HEK293T (cell line): ENCODE measurements around the gene NARF.
A peak's percentile ranks its signal among the peaks of the same experiment; 100 is the strongest.

Source experiments
- BHLHE40 ChIP-seq: fragments of 450-650 bp; IDR thresholded peaks from 2 replicates; pipeline ENCODE4 v1.6.1; 2016; ENCODE audit warnings: mild to moderate bottlenecking, moderate library complexity, borderline replicate concordance
- CTBP1 ChIP-seq: fragments of 450-650 bp; IDR thresholded peaks from 2 replicates; pipeline ENCODE4 v1.6.1; 2016; ENCODE audit warnings: borderline replicate concordance
- ELF4 ChIP-seq: fragments of 450-650 bp; IDR thresholded peaks from 2 replicates; pipeline ENCODE4 v1.6.1; 2017; ENCODE audit warnings: antibody characterized with exemption
- FOXA1 ChIP-seq: fragments of 450-650 bp; IDR thresholded peaks from 2 replicates; pipeline ENCODE4 v1.6.1; 2016; ENCODE audit warnings: mild to moderate bottlenecking
- FOXK2 ChIP-seq: fragments of 450-650 bp; IDR thresholded peaks from 2 replicates; pipeline ENCODE4 v1.6.1; 2016; ENCODE audit warnings: mild to moderate bottlenecking
- FOXM1 ChIP-seq: fragments of 450-650 bp; IDR thresholded peaks from 2 replicates; pipeline ENCODE4 v1.6.1; 2017; ENCODE audit warnings: mild to moderate bottlenecking, borderline replicate concordance
- L3MBTL2 ChIP-seq: fragments of 450-650 bp; conservative IDR thresholded peaks from 2 replicates; pipeline ENCODE4 v1.6.1; 2016; ENCODE audit warnings: mild to moderate bottlenecking
- NFRKB ChIP-seq: fragments of 450-650 bp; IDR thresholded peaks from 2 replicates; pipeline ENCODE4 v1.6.1; 2016; ENCODE audit warnings: mild to moderate bottlenecking, moderate library complexity
- SUZ12 ChIP-seq: fragments of 450-650 bp; IDR thresholded peaks from 2 replicates; pipeline ENCODE4 v1.6.1; 2016; ENCODE audit warnings: mild to moderate bottlenecking

- TF ChIP-seq FOXM1 (no peak), SUZ12 (no peak), FOXK2 (no peak), CTBP1 (no peak), L3MBTL2 (0 out of 2 replicates have a peak, but pooled peaks have one; percentile 33), ELF4 (no peak), BHLHE40 (no peak), NFRKB (no peak), FOXA1 (no peak)
Observed at GRCh38 chr17:82528484-82529265, 70.1 kb downstream of the NARF start.
